ENCODE data around the gene NPTN. TPM values are rescaled to one million over a fixed set of nuclear protein-coding genes. Genes with fewer than 3 reads are reported as not detected.

NPTN gene
- total and polyA plus RNA-seq, 2 experiments from 2014 or later = 56.3 to 113 TPM

- no peak for TF ChIP-seq ETS1 (IDR thresholded peaks at IDR 0.05)
- TF ChIP-seq EZH2phosphoT487 (IDR thresholded peaks at IDR 0.05; ENCODE audit: unreplicated experiment) = no peak
- no peak for TF ChIP-seq STAT1 (IDR thresholded peaks at IDR 0.05; ENCODE audit: unreplicated experiment)
- TF ChIP-seq CTCF (conservative IDR thresholded peaks at IDR 0.05; ENCODE audit: low read depth in 2 of 2) = no peak
- TF ChIP-seq ZNF114 (CRISPR knock-in tag; IDR thresholded peaks at IDR 0.05) = no peak
- no peak for TF ChIP-seq POLR2AphosphoS5 (IDR thresholded peaks at IDR 0.05; ENCODE audit: low read depth)
These were observed 66.2 kb downstream of the NPTN start (continued) for GRCh38 chr15:73567020-73567419.

- no peaks in the 10 kb centered on the region for H3K27me3 ChIP-seq (ENCODE audit: insufficient read depth)
- peaks cover 12% of the 10 kb centered on the region for H4K20me1 ChIP-seq (replicated peaks; ENCODE audit: insufficient read depth)
- H3K9me2 ChIP-seq (ENCODE audit: insufficient read depth) = no peaks in the 10 kb centered on the region
- peaks cover 38% of the 10 kb centered on the region for H3K36me3 ChIP-seq (ENCODE audit: insufficient read depth)
- no peak overlapping the region for H3K4me3 ChIP-seq
- Mint-ChIP-seq H3K27me3 (ENCODE audit: insufficient read depth, low read depth, poor library complexity) (peaks cover 2% of the 10 kb centered on the region), H3K4me3 (no peak overlapping the region), H3K27ac (peak overlapping the region; percentile 64; the same call in 1 of the 2 replicates), H3K4me1 (no peaks in the 10 kb centered on the region), H3K36me3 (ENCODE audit: low read depth) (peaks cover 33% of the 10 kb centered on the region), H3K9me3 (no peaks in the 10 kb centered on the region; the same call in 2 of the 3 replicates)
- no peak for ATAC-seq
- peaks cover 4% of the 10 kb centered on the region; the same call in 1 of the 2 replicates for H3K79me2 ChIP-seq (replicated peaks; ENCODE audit: insufficient read depth)
- H3K4me1 ChIP-seq (ENCODE audit: insufficient read depth) = no peaks in the 10 kb centered on the region
- no peak overlapping the region for H3K4me2 ChIP-seq
- no peak for DNase-seq (ENCODE audit: low spot score)
- no peak overlapping the region for H2AFZ ChIP-seq
- H3F3A ChIP-seq (replicated peaks; ENCODE audit: low read depth) = no peaks in the 10 kb centered on the region
- H3K27ac ChIP-seq (ENCODE audit: low read depth) = no peak overlapping the region
- TF ChIP-seq CREB1 (CRISPR knock-in tag; IDR thresholded peaks at IDR 0.05; ENCODE audit: low read depth) = no peak
- TF ChIP-seq CTCF (conservative IDR thresholded peaks at IDR 0.05; ENCODE audit: low read depth in 2 of 2) = no peak
- TF ChIP-seq NANOG (IDR thresholded peaks at IDR 0.05; ENCODE audit: borderline replicate concordance) = no peak
- no peak for TF ChIP-seq REST (IDR thresholded peaks at IDR 0.05; ENCODE audit: unreplicated experiment)
- TF ChIP-seq EZH2 (IDR thresholded peaks at IDR 0.05; ENCODE audit: low read depth, unreplicated experiment) = no peak
- TF ChIP-seq ZNF331 (CRISPR knock-in tag; IDR thresholded peaks at IDR 0.05; ENCODE audit: low read depth) = no peak
- TF ChIP-seq POLR2AphosphoS5 (IDR thresholded peaks at IDR 0.05; ENCODE audit: low read depth) = no peak
These were observed 68.9 kb downstream of the NPTN start for GRCh38 chr15:73564255-73564654.

Data from GM23338 (cell line).